K562 (cell line): ENCODE results near the gene PLEKHH2. TPM values are rescaled to one million over a fixed set of nuclear protein-coding genes. Genes with fewer than 3 reads are reported as not detected.

Source experiments
- ATAC-seq: fragments of 200-7000 bp; cut with Tn5 transposase; 3 replicates; pipeline ENCODE4 v1.9.1; 2020; ENCODE audit warnings: moderate library complexity
- BruUV-seq: library from RNA; stranded (reverse); fragments of 400-500 nt; replicated peaks from 2 replicates; lab custom pipeline; 2021; lab: Mats Ljungman, UMichigan
- CTCF ChIA-PET: fragments of 300-600 bp; formaldehyde crosslinking; extraction: SDS; loops from one replicate; lab custom pipeline; 2021; ENCODE audit warnings: low intra/inter-chr PET ratio; lab: Yijun Ruan, JAX
- POLR2A ChIA-PET: fragments of 300-600, 350-650 bp; sonication (Branson Sonifier 250); formaldehyde crosslinking; extraction: SDS; loops from one replicate; lab custom pipeline; 2021; ENCODE audit warnings: antibody characterized with exemption, inconsistent platforms; lab: Yijun Ruan, JAX
- DNase-seq, 4 experiments: peaks; one replicate each; pipeline versions ENCODE4 v3.0.0 to v3.0.0-alpha.2; 2011 to 2018; ENCODE audit warnings: low spot score in 3 of 4, mixed read lengths in 3 of 4; ENCODE audit errors: extremely low read depth in 1 of 4
- FAIRE-seq: peaks from 2 replicates; lab custom pipeline; 2011; peaks lifted over from hg19 to GRCh38; lab: Jason Lieb, UNC
- H2AFZ ChIP-seq: 2 replicates; pipeline ENCODE4 v1.6.0; 2011; ENCODE audit warnings: low read depth, low read length, control low read depth, inconsistent platforms
- H3K27ac ChIP-seq: fragments of 200-600 bp; 3 replicates; pipeline ENCODE4 v1.8.0; 2011; ENCODE audit warnings: low read depth, mild to moderate bottlenecking, control low read depth, inconsistent platforms, low read length, moderate library complexity, mixed read lengths; ENCODE audit errors: extremely low read depth
- H3K27me3 ChIP-seq, 2 experiments: fragments of 300-600 bp in 1 of 2; 2 replicates in 1 of 2; 3 replicates in 1 of 2; pipeline versions ENCODE4 v1.6.0 to v1.8.0; 2011; ENCODE audit warnings: inconsistent platforms in 2 of 2, low read length in 2 of 2, mild to moderate bottlenecking in 1 of 2, mixed read lengths in 1 of 2, moderate library complexity in 1 of 2; ENCODE audit not compliant: control insufficient read depth in 2 of 2, insufficient read depth in 2 of 2
- H3K36me3 ChIP-seq: fragments of 300-600 bp; 3 replicates; pipeline ENCODE4 v1.8.0; 2011; ENCODE audit warnings: mild to moderate bottlenecking, low read length, inconsistent platforms; ENCODE audit not compliant: control insufficient read depth, insufficient read depth
- H3K4me1 ChIP-seq, 2 experiments: fragments of 200-600 bp in 1 of 2; replicated peaks in 1 of 2; 2 replicates in 1 of 2; 3 replicates in 1 of 2; pipeline versions ENCODE4 v1.5.1 to v1.8.0; 2011; ENCODE audit warnings: inconsistent platforms in 2 of 2, low read length in 2 of 2, mild to moderate bottlenecking in 1 of 2, mixed read lengths in 1 of 2, moderate library complexity in 1 of 2; ENCODE audit not compliant: control insufficient read depth in 2 of 2, insufficient read depth in 2 of 2
- H3K4me2 ChIP-seq: 2 replicates; pipeline ENCODE4 v1.6.1; 2011; ENCODE audit warnings: low read length, control low read depth, inconsistent platforms, mixed read lengths; ENCODE audit not compliant: insufficient read depth
- H3K4me3 ChIP-seq: fragments of 200-600 bp; sonication (generic), shearing (Covaris generic); 2 replicates; pipeline ENCODE4 v1.5.1; 2016; ENCODE audit warnings: control low read depth, inconsistent platforms
- H3K79me2 ChIP-seq: fragments of 200-600 bp; 3 replicates; pipeline ENCODE4 v1.8.0; 2011; ENCODE audit warnings: low read length, inconsistent platforms; ENCODE audit not compliant: control insufficient read depth, insufficient read depth
- H3K9ac ChIP-seq, 2 experiments: 2 replicates each; pipeline versions ENCODE4 v1.6.0 to v1.6.1; 2011; ENCODE audit warnings: low read depth in 2 of 2, low read length in 2 of 2, control low read depth in 1 of 2, inconsistent platforms in 1 of 2, mild to moderate bottlenecking in 1 of 2, mixed read lengths in 1 of 2; ENCODE audit not compliant: insufficient read depth in 1 of 2
- H3K9me1 ChIP-seq: one replicate; pipeline ENCODE4 v1.6.0; 2011; ENCODE audit warnings: inconsistent platforms, mild to moderate bottlenecking, low read length, moderate library complexity; ENCODE audit not compliant: control insufficient read depth, insufficient read depth
- H3K9me3 ChIP-seq: replicated peaks from 2 replicates; pipeline ENCODE4 v1.5.1; 2011; ENCODE audit warnings: low read depth, low read length, inconsistent platforms; ENCODE audit not compliant: control insufficient read depth, insufficient read depth
- H4K20me1 ChIP-seq: replicated peaks from 2 replicates; pipeline ENCODE4 v1.6.1; 2011; ENCODE audit warnings: low read length, inconsistent platforms, mixed read lengths; ENCODE audit not compliant: control insufficient read depth, insufficient read depth
- BHLHE40 ChIP-seq: IDR thresholded peaks from 2 replicates; pipeline ENCODE4 v1.6.1; 2011; ENCODE audit warnings: low read length, improper control_type of control experiment
- C11orf30 ChIP-seq: fragments of 450-650 bp; IDR thresholded peaks from 2 replicates; pipeline ENCODE4 v1.6.1; 2016; ENCODE audit warnings: low read depth, mild to moderate bottlenecking
- CBFA2T3 ChIP-seq: fragments of 450-650 bp; IDR thresholded peaks from 2 replicates; pipeline ENCODE4 v1.6.1; 2017
- ETV5 ChIP-seq: sonication (generic); formaldehyde crosslinking; IDR thresholded peaks from 2 replicates; pipeline ENCODE4 v1.4.0; 2020; ENCODE audit warnings: low read depth, mild to moderate bottlenecking, missing genetic modification reagents
- FIP1L1 ChIP-seq: fragments of 200-400 bp; formaldehyde crosslinking; IDR thresholded peaks from 2 replicates; pipeline ENCODE4 v1.6.1; 2018; ENCODE audit warnings: mild to moderate bottlenecking, low read depth, low read length; ENCODE audit not compliant: poor library complexity, severe bottlenecking
- FOXA3 ChIP-seq, 2 experiments: fragments of 450-650 bp in 1 of 2; sonication (generic) in 1 of 2; formaldehyde crosslinking; IDR thresholded peaks in 1 of 2; conservative IDR thresholded peaks in 1 of 2; 2 replicates each; pipeline versions ENCODE4 v1.4.0 to v1.8.0; 2020 to 2022; ENCODE audit warnings: mild to moderate bottlenecking in 2 of 2, missing genetic modification reagents in 1 of 2
- NFIX ChIP-seq: fragments of 250-450 bp; sonication (Bioruptor Pico); IDR thresholded peaks from 2 replicates; pipeline ENCODE4 v1.4.0; 2020; ENCODE audit warnings: low read depth, mild to moderate bottlenecking, moderate library complexity
- PHF8 ChIP-seq: fragments of 200-600 bp; sonication (generic); IDR thresholded peaks from 2 replicates; pipeline ENCODE4 v1.6.1; 2012; ENCODE audit warnings: mixed run types, mild to moderate bottlenecking, inconsistent platforms, low read length, moderate library complexity, borderline replicate concordance
- RBM15 ChIP-seq: fragments of 200-400 bp; formaldehyde crosslinking; IDR thresholded peaks from 2 replicates; pipeline ENCODE4 v1.6.1; 2018; ENCODE audit warnings: mild to moderate bottlenecking, low read length, moderate library complexity; ENCODE audit not compliant: insufficient read depth
- SIRT6 ChIP-seq: IDR thresholded peaks from one replicate; pipeline ENCODE4 v1.6.1; 2012; ENCODE audit warnings: low read depth, mild to moderate bottlenecking, control low read depth, inconsistent platforms, low read length, moderate library complexity
- SNRNP70 ChIP-seq: fragments of 200-400 bp; formaldehyde crosslinking; optimal IDR thresholded peaks from 2 replicates; pipeline ENCODE3; 2017; ENCODE audit warnings: low read depth, low read length
- ZNF134 ChIP-seq: fragments of 250-450 bp; sonication (Bioruptor Pico); conservative IDR thresholded peaks from 2 replicates; pipeline ENCODE4 v1.4.0; 2020
- ZNF143 ChIP-seq: sonication (generic); formaldehyde crosslinking; IDR thresholded peaks from 2 replicates; pipeline ENCODE4 v1.9.0; 2022; ENCODE audit warnings: mild to moderate bottlenecking, missing genetic modification reagents
- ZNF174 ChIP-seq: fragments of 250-450 bp; sonication (Bioruptor Pico); IDR thresholded peaks from 2 replicates; pipeline ENCODE4 v1.4.0; 2020; ENCODE audit warnings: mild to moderate bottlenecking
- ZNF57 ChIP-seq: fragments of 450-650 bp; formaldehyde crosslinking; IDR thresholded peaks from 2 replicates; pipeline ENCODE4 v1.4.0; 2020; ENCODE audit warnings: mild to moderate bottlenecking, moderate library complexity
- ZNF589 ChIP-seq: fragments of 200-800 bp; sonication (Bioruptor generic); IDR thresholded peaks from 2 replicates; pipeline ENCODE4 v1.6.1; 2016; ENCODE audit warnings: low read depth, missing genetic modification characterization, missing compliant biosample characterization
- WGBS: fragments of 100-300 bp; shearing (Covaris generic); methylation state at CpG from one replicate; pipeline ENCODE4 v1.1.6; 2016; ENCODE audit warnings: low coverage, mixed read lengths; ENCODE audit not compliant: insufficient coverage; ENCODE audit errors: missing lambda C conversion rate; 5-methylcytosine and 5-hydroxymethylcytosine counted together
- in situ Hi-C: fragments of 300-500 bp; cut with MboI; formaldehyde crosslinking; loops from 4 replicates; pipeline ENCODE4 v1.15.0; 2018; ENCODE audit warnings: inconsistent platforms, mixed read lengths
- intact Hi-C: fragments of 100-400 bp; cut with micrococcal nuclease; formaldehyde crosslinking; loops from 2 replicates; pipeline ENCODE4 v1.14.2; 2022
- polyA plus RNA-seq, 8 experiments: library from polyadenylated mRNA; depleted of rRNA in 4 of 8; stranded (reverse) in 5 of 8; unstranded in 3 of 8; fragments of >200 nt; fragmentation: Nextera tagmentation in 2 of 8; fragmentation: Illumina TruSeq in 1 of 8; extraction: Ambion mirVana in 2 of 8; extraction: Trizol in 1 of 8; gene quantifications; 2 replicates each; pipeline versions ENCODE4 v1.2.1 to v1.2.3, GENCODE V29; 2011 to 2014; ENCODE audit warnings: inconsistent platforms in 1 of 8, missing spikeins in 1 of 8
- total RNA-seq, 7 experiments: library from RNA; depleted of rRNA in 6 of 7; stranded (reverse); fragments of >200 nt in 6 of 7; fragmentation: Illumina TruSeq in 2 of 7; extraction: Trizol in 2 of 7; gene quantifications; 2 replicates each; pipeline versions ENCODE4 v1.2.1 to v1.2.3, GENCODE V29; 2011 to 2021; ENCODE audit warnings: low replicate concordance in 1 of 7

The PLEKHH2 gene
- total and polyA plus RNA-seq, 9 of the 15 experiments (the other 6 are each of a cell fraction or from before 2014, with no cell fraction given): 0.77 to 13.5 (median 2.7) TPM

DNA sequence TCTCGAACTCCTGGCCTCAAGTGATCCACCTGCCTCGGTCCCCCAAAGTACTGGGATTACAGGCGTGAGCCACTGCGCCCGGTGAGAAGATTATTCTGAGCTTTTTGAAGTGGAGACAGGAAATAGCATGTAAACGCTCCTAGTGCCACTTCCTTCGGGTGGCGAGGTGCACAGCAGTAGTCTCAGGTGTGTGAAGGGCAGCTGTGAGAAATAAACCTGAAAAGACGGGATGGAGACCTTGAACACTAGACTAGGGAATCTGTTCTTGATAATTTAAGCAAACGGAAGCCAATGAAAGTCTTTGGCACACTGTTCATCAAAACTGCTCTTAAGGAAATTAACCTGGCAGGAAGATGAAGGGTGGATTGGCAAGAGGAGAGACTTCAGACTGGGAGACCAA is 439 bp upstream of the PLEKHH2 start:
- CTCF ChIA-PET: no interaction called here
- H3K9me3 ChIP-seq: no peaks in the 10 kb centered on the region
- H3K9ac ChIP-seq: peak overlapping the region in 1 of 2 experiments; percentile 88; a peak in 1 of 4 replicates
- TF ChIP-seq BHLHE40: no peak
- TF ChIP-seq PHF8: no peak
- no peak for TF ChIP-seq ZNF143 (CRISPR knock-in tag)
- TF ChIP-seq ZNF57: no peak
- TF ChIP-seq ZNF174 (CRISPR knock-in tag): no peak
- no peak for TF ChIP-seq C11orf30
- no peak for TF ChIP-seq SIRT6
- no peak for TF ChIP-seq SNRNP70
- no peak for TF ChIP-seq NFIX (CRISPR knock-in tag)
- TF ChIP-seq FIP1L1: no peak
- TF ChIP-seq RBM15: no peak
- no peak for TF ChIP-seq ETV5 (CRISPR knock-in tag)
- TF ChIP-seq ZNF589 (CRISPR knock-in tag): no peak
- no peak for TF ChIP-seq FOXA3 (CRISPR knock-in tag; conservative IDR thresholded peaks at IDR 0.05 in 1 of 2, IDR thresholded peaks at IDR 0.05 in 1 of 2)
- TF ChIP-seq CBFA2T3: no peak
- no peak for TF ChIP-seq ZNF134
- TF ChIP-seq, all 486 proteins: peak for 0
- Histone ChIP-seq H4K20me1 (peaks cover 3% of the 10 kb centered on the region; the same call in 1 of the 2 replicates), H3K4me1 (peaks cover 9 to 14% of the 10 kb centered on the region in 2 experiments; a peak in 4 of 5 replicates), H3K4me2 (peak overlapping the region; percentile 81), H3K9me1 (no peaks in the 10 kb centered on the region), H3K4me3 (peak overlapping the region; percentile 78), H3K27ac (no peak overlapping the region), H2AFZ (peak overlapping the region; percentile 96), H3K36me3 (no peaks in the 10 kb centered on the region), H3K27me3 (no peaks in the 10 kb centered on the region; a peak in 1 of 5 replicates), H3K79me2 (no peaks in the 10 kb centered on the region)
- no TSS peak for BruUV-seq
- DNase-seq (no peak), ATAC-seq (no peak), FAIRE-seq (no peak)
- POLR2A ChIA-PET: interaction anchor here (0.6 to 2.0 kb wide), 7 partner anchors 10 to 96 kb away, joined by 3 to 8 read pairs (median 4); partner anchors contain the start of gene THADA
- WGBS: 47% methylated on average over 9 of the region's 10 CpGs
- in situ Hi-C loops (loop anchor here (5.0 kb wide), 1 partner anchor 51 kb away; no protein-coding TSS in a partner anchor), intact Hi-C loops (loop anchor here (10.0 kb wide), 1 partner anchor 138 kb away; the partner anchor contains the start of gene DYNC2LI1)
